ENCODE results near the gene EMC7.
A peak's percentile ranks its signal among the peaks of the same experiment; 100 is the strongest.
"Not testable (repeated sequence)": the region's sequence is repeated elsewhere in the genome, so short reads cannot be mapped to it uniquely, and the experiment has no call there.

EMC7 gene

GRCh38 chr15:34125945-34126344 is 24.3 kb upstream of the EMC7 start:
- no peak overlapping the region for H3K4me3 ChIP-seq (ENCODE audit: low read length)
- no peak for TF ChIP-seq CTCF (conservative IDR thresholded peaks at IDR 0.05; ENCODE audit: low read depth, low read length)
- DNase-seq (ENCODE audit: low read depth), result no peak

- no peak for DNase-seq (ENCODE audit: low read depth)
- no peak for TF ChIP-seq CTCF (conservative IDR thresholded peaks at IDR 0.05; ENCODE audit: low read depth, low read length)
- H3K4me3 ChIP-seq (ENCODE audit: low read length), result no peak overlapping the region
Measured at GRCh38 chr15:34124651-34125050, 23.0 kb upstream of the EMC7 start.

GRCh38 chr15:34122771-34123183 is 21.1 kb upstream of the EMC7 start:
- peak; percentile 76 for DNase-seq (ENCODE audit: low read depth)
- TF ChIP-seq CTCF (conservative IDR thresholded peaks at IDR 0.05; ENCODE audit: low read depth, low read length), result no peak
- H3K4me3 ChIP-seq (ENCODE audit: low read length), result no peak overlapping the region

- not testable (repeated sequence) for DNase-seq (ENCODE audit: low read depth); H3K4me3 ChIP-seq (ENCODE audit: low read length)
Measured at GRCh38 chr15:34121786-34122185, 20.1 kb upstream of the EMC7 start.

- DNase-seq (ENCODE audit: low read depth); H3K4me3 ChIP-seq (ENCODE audit: low read length): not testable (repeated sequence)
Measured at GRCh38 chr15:34120420-34120819, 18.8 kb upstream of the EMC7 start.

GRCh38 chr15:34119291-34119690 is 17.6 kb upstream of the EMC7 start:
- no peak for DNase-seq (ENCODE audit: low read depth)
- no peak for TF ChIP-seq CTCF (conservative IDR thresholded peaks at IDR 0.05; ENCODE audit: low read depth, low read length)
- no peak overlapping the region for H3K4me3 ChIP-seq (ENCODE audit: low read length)

GRCh38 chr15:34116620-34117019 is 15.0 kb upstream of the EMC7 start:
- no peak overlapping the region for H3K4me3 ChIP-seq (ENCODE audit: low read length)
- no peak for DNase-seq (ENCODE audit: low read depth)
- no peak for TF ChIP-seq CTCF (conservative IDR thresholded peaks at IDR 0.05; ENCODE audit: low read depth, low read length)

- no peak for DNase-seq (ENCODE audit: low read depth)
- no peak for TF ChIP-seq CTCF (conservative IDR thresholded peaks at IDR 0.05; ENCODE audit: low read depth, low read length)
- no peak overlapping the region for H3K4me3 ChIP-seq (ENCODE audit: low read length)
Measured at GRCh38 chr15:34114739-34115138, 13.1 kb upstream of the EMC7 start.
